Kidney capillary endothelial cell (primary cell): ENCODE results near the gene SYNJ2.
A peak's percentile ranks its signal among the peaks of the same experiment; 100 is the strongest.

Experiments used
- DNase-seq: peaks from one replicate; pipeline ENCODE4 v3.0.0-alpha.2; 2018; ENCODE audit warnings: low spot score

SYNJ2 gene

GRCh38 chr6:158131926-158132325 lies 150.3 kb downstream of the SYNJ2 start:
- peak; percentile 33 for DNase-seq

- no peak for DNase-seq
Measured at GRCh38 chr6:158142789-158143188, 161.1 kb downstream of the SYNJ2 start.

GRCh38 chr6:158143700-158144099 lies 162.0 kb downstream of the SYNJ2 start:
- no peak for DNase-seq
